Skin of body (tissue), 2 donors: ENCODE measurements around the gene AP1AR. TPM values are rescaled to one million over a fixed set of nuclear protein-coding genes. Genes with fewer than 3 reads are reported as not detected.
"Not testable (repeated sequence)": the region's sequence is repeated elsewhere in the genome, so short reads cannot be mapped to it uniquely, and the experiment has no call there.

Experiments
- DNase-seq: peaks from one replicate; lab custom pipeline; 2025; lab: John Stamatoyannopoulos, UW
- total RNA-seq: library from RNA; depleted of rRNA; stranded (reverse); fragments of >200 nt; gene quantifications from one replicate; pipeline ENCODE4 v1.2.3, GENCODE V29; 2014

Gene AP1AR
- total RNA-seq, 1 donor from 2014 or later = 19.8 TPM

DNA sequence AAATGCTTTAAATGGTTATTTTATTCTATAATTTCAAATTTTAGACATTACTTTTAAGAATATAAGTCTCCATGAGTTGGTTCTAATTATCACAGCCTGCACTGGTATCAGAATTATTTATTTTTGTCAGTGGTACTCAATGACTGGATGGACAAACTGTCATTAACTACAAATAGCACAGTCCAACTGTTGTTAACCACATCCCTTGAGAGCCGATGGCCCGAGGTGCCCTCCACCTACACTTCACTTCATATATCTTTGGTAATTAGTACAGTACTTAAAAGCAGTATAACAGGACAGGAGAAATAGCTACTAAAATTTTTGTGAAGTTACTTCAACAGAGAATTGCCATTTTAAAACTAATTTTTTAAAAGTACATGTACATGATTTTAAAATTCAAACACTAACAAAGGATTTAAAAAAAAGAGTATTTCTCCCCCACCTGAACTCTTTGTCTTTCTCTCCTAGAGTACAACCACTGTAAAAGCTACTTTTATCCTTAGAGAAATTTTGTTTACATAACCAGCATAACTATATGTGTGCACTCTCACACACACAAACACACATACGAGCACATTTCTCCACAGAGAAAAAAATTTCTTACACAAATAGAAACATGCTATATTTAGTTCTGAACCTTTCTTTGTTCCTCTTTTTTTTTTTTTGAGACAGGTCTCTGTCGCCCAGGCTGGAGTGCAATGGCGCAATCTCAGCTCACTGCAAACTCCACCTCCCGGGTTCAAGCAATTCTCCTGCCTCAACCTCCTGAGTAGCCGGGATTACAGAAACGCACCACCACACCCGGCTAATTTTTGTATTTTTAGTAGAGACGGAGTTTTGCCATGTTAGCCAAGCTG lies 47.7 kb downstream of the AP1AR start:
- DNase-seq = no peak

DNA sequence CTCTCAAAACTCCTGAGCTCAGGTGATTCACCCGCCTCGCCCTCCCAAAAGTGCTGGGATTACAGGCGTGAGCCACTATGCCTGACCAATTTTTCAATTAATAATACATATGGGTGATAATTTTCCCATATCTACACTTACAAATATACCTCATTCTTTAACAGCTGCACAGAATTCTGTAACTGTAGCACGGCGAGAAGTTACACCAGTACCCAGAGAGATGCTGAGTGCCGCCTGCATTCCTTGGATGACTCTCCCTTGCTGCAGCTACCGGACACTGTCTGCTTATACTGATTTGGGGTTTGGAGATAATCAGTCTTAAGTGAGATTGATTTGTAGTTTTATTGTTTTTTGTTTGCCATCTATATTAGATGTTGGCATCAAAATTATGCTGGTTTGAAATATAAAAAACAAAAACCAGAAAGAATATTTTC lies 48.3 kb downstream of the AP1AR start:
- DNase-seq = no peak

DNA sequence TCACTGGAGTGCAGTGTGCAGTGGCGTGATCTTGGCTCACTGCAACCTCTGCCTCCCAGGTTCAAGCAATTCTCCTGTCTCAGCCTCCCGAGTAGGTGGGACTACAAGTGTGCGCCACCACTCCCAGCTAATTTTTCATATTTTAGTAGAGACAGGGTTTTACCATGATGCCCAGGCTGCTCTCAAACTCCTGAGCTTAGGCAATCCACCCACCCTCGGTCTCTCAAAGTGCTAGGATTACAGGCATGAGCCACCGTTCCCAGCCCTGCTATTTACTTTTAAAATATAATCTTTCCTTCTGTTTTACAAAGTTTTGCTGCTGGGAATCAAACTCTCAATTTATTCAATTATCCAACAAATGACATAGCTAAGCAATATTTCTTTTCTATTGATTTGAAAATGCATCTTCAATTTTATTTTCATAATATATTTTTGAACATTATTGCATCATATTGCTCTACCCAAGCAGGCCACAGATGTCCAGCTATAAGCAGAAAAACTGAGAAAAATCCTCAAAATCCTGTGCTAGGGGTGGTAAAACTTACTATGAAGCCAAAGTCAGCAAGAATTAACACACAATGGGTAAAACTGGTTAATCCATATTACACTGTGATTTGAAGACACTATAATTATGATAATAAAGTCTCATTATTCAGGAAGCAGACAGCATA lies 48.9 kb downstream of the AP1AR start:
- no peak for DNase-seq

DNA sequence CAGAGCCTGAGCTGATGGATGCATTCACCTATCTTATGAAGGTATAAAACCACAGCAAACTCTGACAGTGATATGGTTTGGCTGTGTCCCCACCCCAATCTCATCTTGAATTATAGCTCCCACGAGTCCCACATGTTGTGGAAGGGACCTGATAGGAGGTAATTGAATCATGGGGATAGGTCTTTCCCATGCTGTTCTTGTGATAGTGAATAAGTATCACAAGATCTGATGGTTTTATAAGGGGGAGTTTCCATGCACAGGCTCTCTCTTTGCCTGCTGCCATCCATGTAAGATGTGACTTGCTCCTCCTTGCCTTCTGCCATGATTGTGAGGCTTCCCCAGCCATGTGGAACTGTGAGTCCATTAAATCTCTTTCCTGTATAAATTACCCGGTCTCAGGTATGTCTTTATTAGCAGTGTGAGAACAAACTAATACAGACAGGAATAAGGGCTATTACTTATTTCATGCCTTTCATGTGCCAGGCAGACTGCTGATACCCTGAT lies 50.4 kb downstream of the AP1AR start:
- not testable (repeated sequence) for DNase-seq

DNA sequence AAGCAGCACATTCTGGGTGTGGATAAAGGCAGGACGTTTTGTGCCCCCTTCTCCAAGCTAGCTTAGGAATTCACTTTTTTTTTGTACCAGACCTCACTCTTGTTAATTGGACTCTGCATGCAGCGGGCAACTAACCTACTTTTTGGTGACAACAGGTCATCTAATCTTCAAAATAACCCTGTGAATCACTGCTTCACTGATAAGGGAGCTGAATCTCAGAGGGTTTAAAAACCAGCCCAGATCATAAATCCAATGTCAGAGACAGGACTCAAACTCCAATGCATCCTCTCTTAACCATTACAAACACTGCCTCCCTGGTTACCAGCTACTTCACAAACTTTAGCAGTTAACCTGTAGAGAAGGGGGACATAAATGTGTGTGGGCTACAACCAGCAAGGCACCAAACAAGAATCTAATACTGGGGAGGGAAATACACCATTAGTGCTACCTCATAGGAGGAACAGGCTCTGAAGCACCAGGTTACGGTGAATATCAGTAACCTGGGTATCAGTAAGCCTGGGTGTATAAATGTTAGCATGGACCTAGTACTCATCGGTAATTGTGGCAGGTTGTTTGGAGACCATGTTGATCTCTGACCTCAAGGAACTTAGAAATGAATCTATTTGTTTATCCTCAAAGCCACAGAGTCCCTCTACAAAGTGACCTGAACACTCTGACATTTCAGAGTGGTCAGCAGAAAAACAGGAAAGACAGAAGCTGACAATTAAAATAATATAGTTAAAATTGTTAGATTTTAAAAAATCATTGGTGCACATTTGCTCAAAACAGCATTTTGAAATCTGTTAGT lies 51.5 kb downstream of the AP1AR start:
- no peak for DNase-seq

DNA sequence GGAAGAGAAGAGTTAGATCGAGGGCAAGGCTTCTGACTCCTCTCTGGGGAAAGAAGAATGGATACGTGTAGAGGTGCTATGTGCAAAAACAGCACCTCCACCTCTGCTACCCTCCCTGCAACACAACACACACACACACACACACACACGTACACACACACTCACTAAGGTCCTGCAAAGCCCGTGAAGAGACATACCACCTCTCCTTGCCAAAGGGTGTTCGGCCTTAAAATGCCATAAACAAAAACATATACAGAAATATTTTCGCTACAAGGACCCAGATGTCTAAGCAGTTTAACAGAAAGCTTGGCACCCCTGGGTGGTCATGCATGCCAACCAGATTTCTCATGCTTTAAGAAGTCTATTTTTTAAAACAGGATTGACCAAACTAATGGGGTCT lies 52.6 kb downstream of the AP1AR start:
- DNase-seq = no peak

DNA sequence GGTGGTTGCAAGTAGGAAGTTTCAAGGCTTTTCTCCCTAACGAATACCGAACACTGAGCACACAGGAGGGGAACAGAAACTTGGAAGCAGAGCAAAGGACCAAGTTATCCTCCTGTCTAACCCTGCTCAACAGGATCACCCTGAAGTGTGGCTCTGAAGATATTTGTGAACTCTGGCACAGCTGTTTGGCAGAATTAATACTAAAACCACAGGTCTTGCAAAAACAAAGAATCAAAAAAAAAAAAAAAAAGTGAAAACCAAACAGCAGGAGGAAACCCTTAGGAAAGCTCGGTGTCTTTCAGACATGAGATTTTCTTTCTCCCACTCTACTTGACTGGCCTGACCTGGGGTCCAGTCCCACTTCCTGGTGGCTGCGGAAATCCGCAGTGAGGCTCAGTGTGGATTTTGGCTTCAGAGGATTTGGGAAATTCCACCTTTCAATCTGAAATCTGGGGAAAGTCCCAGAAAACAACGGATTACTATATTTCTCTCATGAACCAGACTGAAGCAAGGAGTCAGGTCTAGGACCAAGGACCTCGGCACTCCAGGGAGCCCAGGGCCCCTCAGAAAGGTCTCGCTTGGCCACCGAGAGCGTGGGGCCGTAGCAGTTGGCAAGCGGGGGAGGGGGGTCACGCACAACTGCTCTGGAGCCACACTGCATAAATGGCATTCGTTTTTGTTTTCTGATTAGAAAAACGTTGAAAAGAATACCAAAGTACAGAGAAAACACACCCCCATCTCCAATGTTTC lies 53.2 kb downstream of the AP1AR start:
- DNase-seq = peak; percentile 11

DNA sequence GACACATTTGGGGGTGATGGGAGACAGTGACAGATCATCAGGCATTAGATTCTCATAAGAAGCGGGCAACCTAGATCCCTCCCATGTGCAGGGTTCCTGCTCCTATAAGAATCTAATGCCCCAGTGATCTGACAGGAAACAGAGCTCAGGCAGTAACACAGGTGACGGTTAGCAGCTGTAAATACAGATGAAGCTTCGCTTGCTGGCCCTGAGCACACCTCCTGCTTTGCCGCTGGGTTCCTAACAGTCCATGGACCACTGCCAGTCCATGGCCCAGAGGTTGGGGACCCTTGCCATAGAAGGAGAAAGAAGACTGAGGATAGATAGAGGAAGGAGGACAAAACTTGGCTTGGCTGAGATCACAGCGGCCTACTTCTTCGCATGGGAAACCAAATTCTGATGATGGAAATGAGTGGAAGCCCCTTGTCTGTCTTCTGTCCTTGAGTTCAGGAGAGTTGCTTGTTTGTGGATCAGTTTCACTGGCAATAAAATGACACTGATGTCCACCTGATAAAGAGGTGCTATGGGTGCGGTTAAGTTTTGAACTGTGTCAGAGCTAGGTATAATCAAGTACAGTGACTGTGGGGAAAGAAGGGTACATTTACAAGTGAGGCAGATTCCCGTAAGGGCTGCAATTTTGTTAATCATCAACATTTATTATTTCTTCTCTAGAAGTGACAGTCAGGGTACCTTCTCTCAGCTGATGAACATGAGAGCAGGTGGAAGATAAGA lies 55.8 kb downstream of the AP1AR start:
- no peak for DNase-seq

DNA sequence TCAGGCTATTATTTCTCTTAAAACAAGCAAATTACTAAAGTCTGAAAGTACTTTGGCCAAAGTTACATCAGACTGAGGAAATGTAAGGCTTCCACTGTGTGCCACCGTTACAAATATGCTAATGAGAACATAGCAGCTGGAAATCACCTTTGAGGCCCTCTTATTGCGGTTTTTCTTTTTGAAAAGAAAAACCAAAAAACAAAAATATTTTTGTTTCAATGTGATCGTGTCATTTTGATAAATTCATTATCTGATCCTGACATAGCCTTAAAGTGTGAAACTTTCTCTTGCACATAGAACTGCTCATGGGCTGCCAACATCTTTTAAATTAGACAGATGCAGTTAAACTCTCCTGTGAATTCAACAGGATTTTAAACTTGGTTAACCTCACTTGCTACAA lies 56.9 kb downstream of the AP1AR start:
- DNase-seq = no peak

DNA sequence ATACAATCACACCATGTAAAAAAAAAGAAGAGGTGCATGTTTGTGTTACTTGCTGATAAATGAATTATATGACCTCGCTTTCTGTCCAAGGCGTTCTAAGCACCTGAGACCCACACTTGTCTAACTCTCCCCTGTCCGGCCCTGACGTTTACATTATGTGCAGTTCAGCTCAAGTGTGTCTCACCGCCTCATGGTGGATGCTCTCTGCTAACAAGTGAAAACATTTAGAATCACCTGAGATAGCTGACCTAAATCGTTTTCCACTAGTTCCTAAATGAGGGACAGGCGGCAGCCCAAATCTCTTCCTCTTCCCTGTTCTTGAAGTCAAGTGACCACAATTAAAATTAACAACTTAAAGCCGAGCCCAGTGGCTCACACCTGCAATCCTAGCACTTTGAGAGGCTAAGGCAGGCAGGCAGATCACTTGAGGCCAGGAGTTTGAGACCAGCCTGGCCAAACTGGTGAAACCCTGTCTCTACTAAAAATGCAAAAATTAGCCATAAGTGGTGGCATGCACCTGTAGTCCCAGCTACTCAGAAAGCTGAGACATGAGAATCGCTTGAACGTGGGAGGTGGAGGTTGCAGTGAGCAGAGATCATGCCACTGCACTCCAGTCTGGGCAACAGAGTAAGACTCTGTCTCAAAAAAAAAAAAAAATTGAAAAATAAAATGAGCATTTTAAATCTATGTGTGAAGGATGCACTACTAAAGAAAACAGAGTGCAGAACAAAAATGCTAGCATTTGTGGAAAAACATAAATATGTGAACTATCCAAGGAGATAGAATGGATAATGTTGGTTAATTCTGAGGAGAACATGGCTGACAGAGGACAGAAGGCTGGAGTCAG lies 58.0 kb downstream of the AP1AR start:
- DNase-seq = no peak

DNA sequence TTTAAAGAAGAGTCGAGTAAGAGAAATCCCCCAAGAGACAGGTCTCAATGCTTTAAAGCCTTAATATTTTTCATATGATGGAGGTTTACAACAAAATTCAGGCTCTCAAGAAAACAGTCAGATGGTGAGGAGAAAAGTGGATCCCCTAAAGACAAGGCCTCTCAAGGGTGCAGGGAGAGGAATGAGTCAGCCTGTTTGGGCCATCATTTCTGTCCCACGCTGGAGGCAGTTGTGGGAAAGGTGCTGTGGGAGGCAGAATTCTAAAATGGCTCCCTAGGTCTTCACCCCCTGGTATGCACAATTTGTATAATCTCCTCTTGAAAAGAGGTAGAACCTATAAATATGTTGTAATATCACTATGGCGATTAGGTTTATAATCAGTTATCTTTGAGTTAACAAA lies 58.8 kb downstream of the AP1AR start:
- no peak for DNase-seq

DNA sequence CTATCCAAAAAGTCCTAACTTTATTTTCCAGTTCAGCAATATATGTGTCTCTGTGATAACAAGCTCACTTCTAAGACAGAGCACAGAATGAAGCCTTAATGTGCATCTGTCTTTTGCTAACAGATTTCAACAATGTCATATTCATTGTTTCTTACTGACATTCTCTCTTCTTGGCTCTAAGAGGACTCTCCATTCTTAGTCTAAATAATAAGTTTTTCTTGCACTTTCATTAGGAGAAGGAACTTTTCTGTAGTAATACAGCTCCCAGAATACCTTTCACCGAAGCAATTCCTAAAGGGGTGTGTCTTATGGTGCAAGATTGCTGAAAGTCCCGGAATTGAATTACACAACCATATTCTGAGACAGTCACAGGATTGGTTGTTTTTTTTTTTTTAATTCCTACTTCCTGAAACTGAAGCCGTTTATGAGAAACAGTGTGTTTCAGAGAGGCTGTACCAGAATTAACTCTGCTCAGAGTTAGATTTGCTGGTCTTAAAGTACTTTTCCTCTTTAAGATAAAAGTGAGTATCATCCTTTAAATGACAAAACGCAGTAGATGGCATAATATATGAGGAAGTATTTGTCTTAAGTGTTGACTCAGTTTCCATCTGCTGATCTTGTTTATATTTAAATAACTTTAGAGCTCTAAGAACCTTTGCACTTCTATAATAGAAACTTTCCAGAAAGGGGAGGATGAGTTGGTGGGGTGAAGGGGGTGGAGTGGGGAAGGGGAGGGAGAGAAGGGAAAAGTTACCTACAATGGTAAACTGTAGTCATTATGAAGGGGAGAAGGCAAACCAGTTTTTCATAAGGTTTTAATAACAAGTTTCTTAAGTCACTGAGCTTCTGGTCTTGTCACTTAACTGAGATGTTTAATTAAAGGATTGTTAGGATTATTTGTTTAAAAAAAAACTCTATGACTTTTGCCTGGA lies 65.6 kb downstream of the AP1AR start, which contains the start of gene ALPK1:
ALPK1 (plus strand) TSS at position 421 of the 932 bp plus-strand sequence.
- DNase-seq = peak; percentile 94

DNA sequence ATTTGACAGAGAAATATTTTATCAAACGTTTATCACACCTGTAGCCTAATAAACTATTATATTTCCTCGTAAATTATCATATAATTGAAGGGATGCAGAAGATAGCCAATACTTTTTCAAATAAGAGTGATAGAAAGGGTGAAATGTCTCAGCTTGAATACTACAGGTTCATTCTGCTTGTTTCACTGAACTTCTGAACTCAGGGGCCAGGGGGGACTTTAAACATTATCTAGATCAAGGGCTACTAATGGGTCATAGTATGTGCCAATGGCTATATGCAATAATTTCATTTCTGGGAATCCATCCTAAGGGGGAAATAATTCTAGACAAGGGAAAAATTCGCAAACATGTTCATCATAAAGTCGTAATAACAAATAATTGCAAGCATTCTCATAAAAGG lies 68.1 kb downstream of the AP1AR start:
- no peak for DNase-seq

DNA sequence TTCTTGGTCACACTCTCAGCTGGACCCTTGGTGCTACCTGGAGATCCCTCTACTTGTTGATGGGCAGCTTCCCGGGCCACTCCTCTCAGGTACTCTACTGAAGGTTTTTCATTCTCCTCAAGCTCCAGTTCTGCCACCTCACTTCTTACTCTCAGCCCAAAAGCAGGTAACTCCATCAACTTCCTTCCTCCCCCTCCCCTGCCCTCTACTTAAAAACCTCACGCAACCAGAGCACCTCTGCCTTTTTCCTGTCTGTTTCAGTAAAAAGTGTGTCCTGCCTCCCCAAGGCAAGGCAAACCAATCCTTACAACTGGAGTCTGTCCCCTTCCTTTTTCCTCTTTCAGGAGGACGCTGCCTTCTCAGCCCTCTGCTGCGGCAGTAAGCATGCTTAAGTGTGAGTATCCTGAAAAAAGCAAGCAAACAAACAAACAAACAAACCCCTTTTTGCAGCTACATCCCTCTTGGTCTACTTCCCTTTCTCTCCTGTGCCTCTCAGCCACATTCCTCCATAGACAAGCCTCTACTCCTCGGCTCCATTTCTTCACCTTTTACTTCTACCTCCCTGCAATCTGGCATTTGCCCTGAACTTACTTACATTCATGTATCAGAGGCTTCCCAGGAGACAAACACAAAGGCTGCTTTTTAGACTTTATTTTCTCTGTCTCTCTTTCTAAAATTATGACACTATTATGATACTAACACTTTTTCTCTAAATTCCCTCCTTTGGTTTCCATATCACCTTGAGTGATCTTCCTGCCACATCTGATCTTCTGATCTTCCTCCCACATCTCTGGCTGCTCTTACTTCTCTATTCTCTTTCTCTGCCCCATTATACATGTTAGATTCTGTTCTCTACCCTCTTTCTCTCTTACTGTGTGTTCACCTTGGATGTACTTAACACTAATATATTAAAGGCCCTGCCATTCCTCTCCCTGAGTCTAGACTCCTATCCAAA lies 71.0 kb downstream of the AP1AR start:
- DNase-seq = no peak

DNA sequence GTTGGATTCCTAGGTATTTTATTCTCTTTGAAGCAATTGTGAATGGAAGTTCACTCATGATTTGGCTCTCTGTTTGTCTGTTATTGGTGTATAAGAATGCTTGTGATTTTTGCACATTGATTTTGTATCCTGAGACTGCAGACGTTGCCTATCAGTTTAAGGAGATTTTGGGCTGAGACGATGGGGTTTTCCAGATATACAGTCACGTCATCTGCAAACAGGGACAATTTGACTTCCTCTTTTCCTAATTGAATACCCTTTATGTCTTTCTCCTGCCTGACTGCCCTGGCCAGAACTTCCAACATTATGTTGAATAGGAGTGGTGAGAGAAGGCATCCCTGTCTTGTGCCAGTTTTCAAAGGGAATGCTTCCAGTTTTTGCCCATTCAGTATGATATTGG lies 73.9 kb downstream of the AP1AR start:
- not testable (repeated sequence) for DNase-seq

DNA sequence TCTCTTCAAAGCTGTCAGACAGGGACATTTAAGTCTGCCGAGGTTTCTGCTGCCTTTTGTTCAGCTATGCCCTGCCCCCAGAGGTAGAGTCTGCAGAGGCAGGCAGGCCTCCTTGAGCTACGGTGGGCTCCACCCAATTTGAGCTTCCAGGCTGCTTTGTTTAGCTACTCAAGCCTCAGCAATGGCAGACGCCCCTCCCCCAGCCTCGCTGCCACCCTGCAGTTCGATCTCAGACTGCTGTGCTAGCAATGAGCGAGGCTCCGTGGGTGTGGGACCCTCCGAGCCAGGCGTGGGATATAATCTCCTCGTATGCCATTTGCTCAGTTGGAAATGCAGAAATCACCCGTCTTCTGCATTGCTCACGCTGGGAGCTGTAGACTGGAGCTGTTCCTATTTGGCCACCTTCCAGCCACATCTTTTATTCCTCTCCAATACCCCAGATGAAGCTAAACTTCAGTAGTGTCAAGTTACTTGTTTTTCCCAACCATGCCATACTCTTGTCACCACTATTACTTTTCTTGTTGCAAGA lies 77.7 kb downstream of the AP1AR start:
- peak; percentile 39 for DNase-seq

DNA sequence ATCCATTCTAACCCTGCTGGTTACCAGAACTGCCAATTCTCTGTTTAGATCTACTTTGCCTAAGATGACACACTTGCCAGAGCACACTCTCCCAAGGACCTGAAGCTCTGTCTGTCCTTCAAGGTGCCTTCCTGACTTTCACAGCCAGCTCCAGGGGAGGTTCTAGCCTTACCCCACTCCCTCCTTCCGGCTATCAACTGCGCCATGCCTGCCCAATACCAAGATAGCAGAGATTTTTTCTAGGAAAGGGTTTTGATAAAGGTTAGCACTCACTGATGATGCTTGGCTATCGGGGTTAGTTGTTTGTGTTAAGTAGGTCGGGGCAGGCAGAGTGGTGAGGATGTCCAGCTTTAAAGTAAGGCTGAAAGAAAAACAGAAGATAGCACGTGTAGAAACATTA lies 79.9 kb downstream of the AP1AR start:
- DNase-seq = no peak
